Activated CD8-positive, alpha-beta T cell treated with anti-CD3 and anti-CD28 coated beads for 36 hours (primary cell): Measurements from ENCODE around the gene HOXD3. TPM values are rescaled to one million over a fixed set of nuclear protein-coding genes. Genes with fewer than 3 reads are reported as not detected.

ENCODE experiments used
- ATAC-seq: fragments of 200-7000 bp; cut with Tn5 transposase; one replicate; pipeline ENCODE4 v1.10.0; 2021; ENCODE audit warnings: mild to moderate bottlenecking, moderate library complexity
- CTCF ChIA-PET: fragments of 350-600 bp; sonication (Branson Sonifier 250); formaldehyde crosslinking; loops from one replicate; lab custom pipeline; 2021; ENCODE audit warnings: antibody characterized with exemption; lab: Charles Lee
- POLR2A ChIA-PET: fragments of 350-600 bp; sonication (Branson Sonifier 250); formaldehyde crosslinking; loops from one replicate; lab custom pipeline; 2021; ENCODE audit warnings: antibody characterized with exemption; lab: Charles Lee
- DNase-seq: peaks from one replicate; pipeline ENCODE4 v3.0.0-alpha.2; 2020
- H3K27ac Mint-ChIP-seq: one replicate; pipeline ENCODE4 v1.8.0; 2021; ENCODE audit warnings: mild to moderate bottlenecking, mixed read lengths
- H3K27me3 Mint-ChIP-seq: one replicate; pipeline ENCODE4 v1.8.0; 2021; ENCODE audit warnings: mixed read lengths
- H3K36me3 Mint-ChIP-seq: one replicate; pipeline ENCODE4 v1.8.0; 2021; ENCODE audit warnings: low read depth, mixed read lengths
- H3K4me1 Mint-ChIP-seq: one replicate; pipeline ENCODE4 v1.8.0; 2021; ENCODE audit warnings: low read depth, mixed read lengths
- H3K4me3 Mint-ChIP-seq: one replicate; pipeline ENCODE4 v1.8.0; 2021; ENCODE audit warnings: mild to moderate bottlenecking, moderate library complexity, mixed read lengths
- H3K9me3 Mint-ChIP-seq: one replicate; pipeline ENCODE4 v1.8.0; 2021; ENCODE audit warnings: mixed read lengths
- CTCF ChIP-seq: fragments of 200-600 bp; IDR thresholded peaks from one replicate; pipeline ENCODE4 v1.8.0; 2022; ENCODE audit warnings: antibody characterized with exemption, mild to moderate bottlenecking
- intact Hi-C: fragments of 100-400 bp; cut with micrococcal nuclease; formaldehyde crosslinking; loops from one replicate; pipeline ENCODE4 v1.10.0; 2022
- total RNA-seq, 2 experiments: library from RNA; stranded (reverse); gene quantifications; one replicate each; pipeline ENCODE4 v1.2.3, GENCODE V29; 2021

Gene HOXD3
- total RNA-seq, 2 experiments from 2014 or later, result not detected

GRCh38 chr2:176147210-176147799 is 9.8 kb upstream of the HOXD3 start:
- Mint-ChIP-seq H3K27ac (no peak overlapping the region), H3K4me1 (peaks cover 4% of the 10 kb centered on the region), H3K36me3 (no peaks in the 10 kb centered on the region), H3K9me3 (no peaks in the 10 kb centered on the region), H3K27me3 (peaks cover 80% of the 10 kb centered on the region), H3K4me3 (no peak overlapping the region)
- TF ChIP-seq CTCF, result no peak
- DNase-seq (no peak), ATAC-seq (no peak)
- intact Hi-C loops, result no loop called here
- POLR2A ChIA-PET, result no interaction called here
- CTCF ChIA-PET, result no interaction called here

- ChIA-PET POLR2A (no interaction called here), CTCF (no interaction called here)
- ATAC-seq, result no peak
- peaks cover 84% of the 10 kb centered on the region for H3K27me3 Mint-ChIP-seq
- H3K4me1 Mint-ChIP-seq, result peaks cover 7% of the 10 kb centered on the region
- no peaks in the 10 kb centered on the region for H3K9me3 Mint-ChIP-seq
- intact Hi-C loops, result no loop called here
- no peak overlapping the region for H3K4me3 Mint-ChIP-seq
- no peaks in the 10 kb centered on the region for H3K36me3 Mint-ChIP-seq
- no peak for DNase-seq
- no peak overlapping the region for H3K27ac Mint-ChIP-seq
- no peak for TF ChIP-seq CTCF
Measured at GRCh38 chr2:176147800-176148496, 9.2 kb upstream of the HOXD3 start.

- no peak for DNase-seq
- no peak overlapping the region for H3K4me3 Mint-ChIP-seq
- no peaks in the 10 kb centered on the region for H3K9me3 Mint-ChIP-seq
- CTCF ChIA-PET, result no interaction called here
- POLR2A ChIA-PET, result no interaction called here
- peaks cover 7% of the 10 kb centered on the region for H3K4me1 Mint-ChIP-seq
- peaks cover 84% of the 10 kb centered on the region for H3K27me3 Mint-ChIP-seq
- no peak overlapping the region for H3K27ac Mint-ChIP-seq
- ATAC-seq, result no peak
- intact Hi-C loops, result no loop called here
- H3K36me3 Mint-ChIP-seq, result no peaks in the 10 kb centered on the region
- no peak for TF ChIP-seq CTCF
Measured at GRCh38 chr2:176148751-176149421, 8.2 kb upstream of the HOXD3 start.

GRCh38 chr2:176149481-176149938 is 7.6 kb upstream of the HOXD3 start:
- POLR2A ChIA-PET, result no interaction called here
- ATAC-seq (no peak), DNase-seq (no peak)
- CTCF ChIA-PET, result interaction anchor here (2.7 kb wide), 1 partner anchor 306 kb away, joined by 8 read pairs; no protein-coding TSS in a partner anchor
- H3K4me1 Mint-ChIP-seq, result peaks cover 7% of the 10 kb centered on the region
- H3K9me3 Mint-ChIP-seq, result no peaks in the 10 kb centered on the region
- intact Hi-C loops, result no loop called here
- H3K27me3 Mint-ChIP-seq, result peaks cover 84% of the 10 kb centered on the region
- H3K36me3 Mint-ChIP-seq, result no peaks in the 10 kb centered on the region
- TF ChIP-seq CTCF, result no peak
- H3K27ac Mint-ChIP-seq, result no peak overlapping the region
- H3K4me3 Mint-ChIP-seq, result no peak overlapping the region
